Inflammatory macrophage treated with lipopolysaccharide for 1 hour (primary cell): ENCODE data around the gene RABGEF1.
"Not testable (repeated sequence)": the region's sequence is repeated elsewhere in the genome, so short reads cannot be mapped to it uniquely, and the experiment has no call there.

Experiments used
- DNase-seq, 2 donors: peaks; one replicate each; pipeline ENCODE4 v3.0.0-alpha.2; 2020 to 2022

Gene RABGEF1

DNA sequence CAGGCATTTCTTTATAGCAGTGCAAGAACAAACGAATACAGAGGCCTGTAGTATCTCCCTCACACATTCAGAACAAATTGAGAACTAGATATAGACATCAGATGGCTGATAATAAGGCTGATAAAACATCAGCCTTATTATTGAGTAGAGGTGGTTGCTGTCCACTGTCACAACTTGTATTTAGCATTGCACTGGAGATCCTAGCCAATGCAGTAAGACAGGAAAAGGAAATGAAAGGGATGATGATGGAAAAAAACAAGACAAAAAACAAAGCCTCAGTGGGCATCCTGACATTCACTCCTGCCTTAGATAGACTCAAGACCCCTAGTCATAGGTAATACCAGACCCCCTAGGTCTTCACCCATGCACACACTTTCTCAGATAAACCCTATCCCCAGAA, 4.7 kb upstream of the RABGEF1 start:
- no peak for DNase-seq

DNA sequence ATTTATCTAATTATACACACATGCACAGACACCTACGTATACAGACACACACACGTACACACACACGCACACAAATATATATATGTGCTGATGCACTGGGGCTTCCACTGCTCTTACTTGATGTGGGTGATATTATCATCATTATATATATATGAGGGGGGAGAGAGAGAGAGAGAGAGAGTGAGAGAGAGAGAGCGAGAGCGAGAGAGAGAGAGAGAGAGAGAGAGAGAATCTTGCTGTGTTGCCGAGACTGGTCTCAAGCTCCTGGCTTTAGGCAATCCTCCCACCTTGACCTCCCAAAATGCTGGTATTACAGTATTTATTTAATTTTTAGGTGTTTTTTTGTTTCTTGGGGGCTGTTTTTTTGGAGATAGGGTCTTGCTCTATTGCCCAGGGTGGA, 3.6 kb upstream of the RABGEF1 start:
- DNase-seq = no peak

DNA sequence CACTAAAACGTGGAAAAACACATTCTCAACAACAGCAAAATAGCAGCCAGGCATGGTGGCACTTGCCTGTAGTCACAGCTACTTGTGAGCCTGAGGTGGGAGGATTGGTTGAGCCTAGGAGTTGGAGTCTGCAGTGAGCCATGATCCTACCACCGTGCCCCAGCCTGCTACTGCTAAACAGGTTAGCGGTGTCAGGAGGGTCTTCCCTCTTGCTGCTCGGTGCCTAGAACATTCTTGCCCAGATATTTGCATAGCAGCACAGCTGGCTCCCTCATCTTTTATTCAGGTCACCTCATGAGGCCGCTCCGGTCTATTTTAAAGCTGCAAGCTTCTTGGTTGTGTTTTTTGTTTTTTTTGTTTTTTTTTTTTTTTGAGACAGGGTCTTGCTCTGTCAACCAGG, 2.9 kb upstream of the RABGEF1 start:
- DNase-seq = no peak

DNA sequence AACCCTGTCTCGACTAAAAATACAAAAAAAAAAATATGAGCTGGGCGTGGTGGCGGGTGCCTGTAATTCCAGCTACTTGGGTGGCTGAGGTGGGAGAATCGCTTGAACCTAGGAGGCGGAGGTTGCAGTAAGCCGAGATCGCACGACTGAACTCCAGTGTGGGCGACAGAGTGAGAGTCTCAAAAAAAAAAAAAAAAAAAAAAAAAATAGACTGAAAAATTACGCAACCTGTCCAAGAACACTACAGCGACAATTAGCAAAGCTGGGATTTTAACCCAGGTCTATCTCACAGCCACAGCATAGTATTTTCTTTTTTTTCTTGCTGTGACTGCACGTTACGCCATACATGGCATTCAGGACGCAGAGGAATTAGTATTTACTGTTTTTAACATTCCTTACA, 1.1 kb upstream of the RABGEF1 start:
- DNase-seq = peak; percentile 39 to 55

DNA sequence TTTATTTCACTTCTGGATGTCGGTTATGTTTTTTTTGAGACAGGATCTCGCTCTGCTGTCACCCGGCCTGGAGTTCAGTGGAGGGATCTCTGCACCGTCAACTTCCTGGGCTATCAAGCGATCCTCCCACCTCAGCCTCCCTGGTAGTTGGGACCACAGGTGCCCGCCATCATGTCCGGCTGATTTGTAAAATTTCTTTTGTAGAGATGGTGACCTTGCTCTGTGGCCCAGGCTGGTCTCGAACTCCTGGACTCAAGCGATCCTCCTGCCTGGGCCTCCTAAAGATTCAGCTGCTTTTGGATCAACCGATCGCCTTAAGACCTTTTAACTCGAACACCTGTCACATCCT, 606 bp upstream of the RABGEF1 start:
- no peak for DNase-seq

DNA sequence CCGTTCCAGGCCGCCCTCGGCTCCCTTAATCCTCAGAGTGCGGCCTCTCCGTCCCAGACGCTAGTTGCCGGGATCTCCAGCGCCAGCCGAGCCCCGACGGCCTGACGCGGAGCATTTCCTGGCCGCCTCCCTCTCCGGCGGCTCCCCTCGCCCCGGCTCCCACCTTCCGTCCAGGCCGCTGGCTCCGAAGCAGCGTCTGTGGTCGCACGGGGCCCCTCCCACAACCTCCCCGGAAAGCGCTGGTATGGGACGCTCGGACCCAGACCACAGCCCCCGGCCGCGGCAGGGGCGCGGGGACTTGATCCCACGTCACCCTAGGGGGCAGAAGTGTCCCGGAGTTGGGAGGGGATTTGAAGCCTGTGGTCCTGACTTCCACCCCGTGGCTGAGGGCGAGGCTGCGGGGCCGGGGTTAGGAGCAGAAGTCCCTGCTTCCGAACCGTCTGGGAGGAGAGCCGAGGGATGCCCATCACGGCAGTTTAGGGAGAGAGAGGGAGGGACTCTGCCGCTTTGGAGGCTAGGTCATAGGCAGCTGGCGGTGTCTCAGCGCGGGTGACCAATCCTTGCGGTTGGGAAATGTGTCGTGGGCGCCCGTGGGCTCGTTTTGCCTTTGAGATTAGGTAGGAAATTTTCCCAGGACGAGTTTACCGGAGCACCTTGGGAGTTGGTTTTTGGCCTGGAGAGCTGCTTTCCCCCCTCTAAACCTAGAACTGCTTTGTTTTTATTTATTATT, 612 bp downstream of the RABGEF1 start:
- peak; percentile 55 to 61 for DNase-seq

DNA sequence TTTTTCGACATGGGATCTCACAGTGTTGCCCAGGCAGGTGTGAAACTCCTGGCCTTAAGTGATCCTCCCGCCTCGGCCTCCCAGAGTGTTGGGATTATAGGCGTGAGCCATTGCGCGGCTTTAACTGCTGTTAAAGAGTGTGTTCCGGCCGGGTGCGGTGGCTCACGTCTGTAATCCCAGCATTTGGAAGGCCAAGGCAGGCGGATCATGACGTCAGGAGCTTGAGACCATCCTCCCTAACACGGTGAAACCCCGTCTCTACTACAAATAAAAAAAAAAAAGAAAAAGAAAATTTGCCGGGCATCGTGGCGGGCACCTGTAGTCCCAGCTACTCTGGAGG, 1.1 kb downstream of the RABGEF1 start:
- no peak for DNase-seq

DNA sequence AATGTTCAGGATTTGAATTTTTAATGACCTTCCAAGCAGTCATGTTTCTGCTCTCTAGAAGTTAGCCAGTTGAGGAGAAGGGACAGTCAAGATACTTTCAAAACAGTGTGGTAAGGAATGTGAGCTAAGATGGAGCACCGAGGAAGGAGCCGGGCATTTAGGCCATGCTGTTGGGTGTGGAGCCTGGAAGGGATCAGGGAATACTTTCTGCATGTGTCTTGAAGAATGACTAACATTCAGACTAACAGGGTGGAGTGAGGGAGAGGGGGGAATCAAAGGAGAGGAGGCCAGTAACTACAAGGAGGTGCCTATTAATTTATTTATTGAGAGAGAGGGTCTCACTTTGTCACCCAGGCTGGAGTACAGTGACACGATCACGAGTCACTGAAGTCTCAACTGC, 1.8 kb downstream of the RABGEF1 start:
- not testable (repeated sequence) for DNase-seq

DNA sequence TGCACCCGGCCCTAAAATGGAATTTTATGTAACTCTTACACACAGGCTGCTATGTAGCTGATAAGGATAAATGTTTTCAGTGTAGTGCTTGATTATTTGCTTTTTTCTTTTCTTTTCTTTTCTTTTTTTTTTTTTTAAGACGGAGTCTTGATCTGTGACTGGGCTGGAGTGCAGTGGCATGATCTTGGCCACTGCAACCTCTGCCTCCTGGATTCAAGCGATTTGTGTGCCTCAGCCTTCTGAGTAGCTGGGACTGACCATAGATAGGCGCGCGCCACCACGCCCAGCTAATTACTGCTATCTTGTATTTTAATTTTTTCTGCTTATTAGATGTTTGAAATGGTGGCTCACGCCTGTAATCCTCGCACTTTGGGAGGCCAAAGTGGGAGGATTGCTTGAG, 3.4 kb downstream of the RABGEF1 start:
- no peak for DNase-seq

DNA sequence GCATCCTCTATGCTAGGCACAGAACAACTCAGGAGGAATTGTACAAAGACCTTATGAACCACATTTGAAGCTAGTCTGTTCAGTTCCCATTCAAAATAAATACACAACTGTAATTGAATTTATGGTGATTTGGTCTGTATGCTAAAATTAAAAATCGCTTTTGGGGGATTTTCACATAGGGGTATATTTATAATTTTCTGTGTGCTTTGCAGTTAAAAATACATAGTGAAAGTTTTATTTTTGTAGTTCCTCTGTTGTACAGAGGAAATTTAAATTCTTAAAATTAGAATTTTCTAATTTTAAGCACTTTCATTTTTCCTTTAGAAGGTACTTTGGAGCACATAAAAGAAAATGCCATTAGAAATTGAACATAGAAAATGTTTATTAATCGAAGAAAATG, 6.9 kb downstream of the RABGEF1 start:
- no peak for DNase-seq

DNA sequence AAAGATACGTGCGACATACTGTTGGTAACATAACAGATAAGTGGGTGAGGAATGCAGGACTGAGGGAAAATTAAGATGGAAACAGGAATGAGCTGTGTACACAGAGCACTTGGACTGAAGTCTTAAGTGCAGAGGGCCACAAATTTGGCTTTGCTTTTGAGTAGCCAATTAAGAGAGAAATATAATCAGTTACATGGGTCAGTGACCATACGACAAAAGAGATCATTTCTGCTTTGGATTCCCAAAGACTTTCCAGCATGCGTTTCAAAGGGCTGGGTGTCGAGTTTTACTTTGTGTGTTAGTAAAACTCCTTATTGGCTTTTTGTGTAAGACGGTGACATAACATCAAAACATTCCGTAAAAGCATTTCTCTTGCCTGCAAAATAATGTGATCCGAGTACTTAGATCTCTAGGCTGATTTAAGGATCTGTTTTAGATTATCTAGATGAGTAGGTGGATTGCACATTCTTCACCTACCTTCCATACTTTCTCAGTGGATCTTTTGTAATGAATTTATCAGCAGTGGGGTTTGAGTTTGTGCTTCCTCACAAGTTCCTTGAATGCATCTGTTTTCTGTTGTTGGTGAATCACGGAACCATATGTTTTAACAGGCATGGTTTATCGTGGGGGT, 7.5 kb downstream of the RABGEF1 start:
- no peak for DNase-seq

DNA sequence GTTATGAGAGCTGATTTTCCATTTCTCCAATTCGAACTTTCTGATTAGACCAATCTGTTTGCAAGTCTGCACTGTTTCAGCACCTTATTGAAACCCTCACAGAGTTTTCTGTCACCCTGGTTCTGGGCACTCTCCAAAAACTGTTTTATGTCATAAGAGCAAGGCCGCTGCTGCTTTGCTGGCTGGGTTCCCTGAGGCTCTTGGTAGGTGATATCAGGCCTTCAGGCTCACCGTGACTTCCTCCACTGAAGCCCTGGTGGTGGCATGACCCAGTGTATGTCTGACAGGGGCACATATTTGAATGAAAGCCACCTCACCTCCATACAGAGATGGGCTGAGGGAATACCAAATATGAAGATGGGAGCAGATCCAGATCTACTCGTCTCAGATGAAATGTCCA, 8.3 kb downstream of the RABGEF1 start:
- no peak for DNase-seq

DNA sequence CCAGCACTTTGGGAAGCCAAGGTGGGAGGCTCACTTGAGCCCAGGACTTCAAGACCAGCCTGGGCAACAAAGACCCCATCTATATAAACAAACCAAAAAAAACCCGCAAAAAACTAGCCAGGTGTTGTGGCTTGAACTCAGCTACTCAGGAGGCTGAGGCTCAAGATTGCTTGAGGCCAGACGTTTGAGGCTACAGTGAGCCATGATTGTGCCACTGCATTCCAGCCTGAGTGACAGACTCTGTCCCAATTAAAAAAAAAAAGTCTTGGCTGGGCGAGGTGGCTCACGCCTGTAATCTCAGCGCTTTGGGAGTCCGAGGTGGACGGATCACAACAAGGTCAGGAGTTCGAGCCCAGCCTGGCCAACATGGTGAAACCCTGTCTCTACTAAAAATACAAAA, 11.4 kb downstream of the RABGEF1 start:
- DNase-seq = no peak

DNA sequence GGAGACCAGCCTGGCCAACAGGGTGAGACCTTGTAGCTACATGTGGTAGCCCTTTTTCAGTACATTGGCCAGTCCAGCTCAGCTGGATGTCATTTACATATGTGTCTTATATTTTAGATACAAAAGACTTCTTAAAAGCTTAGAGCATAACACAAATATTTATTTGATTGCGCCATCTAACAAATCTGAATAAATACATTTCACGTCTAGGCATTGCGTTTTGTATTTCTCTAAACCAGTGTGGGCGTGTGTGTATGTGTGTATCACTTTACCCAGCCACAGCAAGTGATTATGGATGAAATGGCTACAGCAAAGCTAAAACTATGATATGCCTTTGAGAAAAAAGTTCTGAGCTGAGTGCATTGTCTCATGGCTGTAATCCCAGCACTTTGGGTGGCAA, 14.0 kb downstream of the RABGEF1 start:
- DNase-seq = no peak

DNA sequence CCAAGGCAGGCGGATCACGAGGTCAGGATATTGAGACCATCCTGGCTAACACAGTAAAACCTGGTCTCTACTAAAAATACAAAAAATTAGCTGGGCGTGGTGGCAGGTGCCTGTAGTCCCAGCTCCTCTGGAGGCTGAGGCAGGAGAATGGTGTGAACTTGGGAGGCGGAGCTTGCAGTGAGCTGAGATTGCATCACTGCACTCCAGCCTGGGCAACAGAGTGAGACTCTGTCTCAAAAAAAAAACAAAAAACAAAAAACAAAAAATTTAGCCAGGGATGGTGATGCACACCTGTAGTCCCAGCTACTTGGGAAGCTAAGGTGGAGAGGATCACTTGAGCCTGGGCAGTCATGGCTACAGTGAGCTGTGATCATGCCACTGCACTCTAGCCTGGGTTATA, 14.5 kb downstream of the RABGEF1 start:
- DNase-seq = not testable (repeated sequence)

DNA sequence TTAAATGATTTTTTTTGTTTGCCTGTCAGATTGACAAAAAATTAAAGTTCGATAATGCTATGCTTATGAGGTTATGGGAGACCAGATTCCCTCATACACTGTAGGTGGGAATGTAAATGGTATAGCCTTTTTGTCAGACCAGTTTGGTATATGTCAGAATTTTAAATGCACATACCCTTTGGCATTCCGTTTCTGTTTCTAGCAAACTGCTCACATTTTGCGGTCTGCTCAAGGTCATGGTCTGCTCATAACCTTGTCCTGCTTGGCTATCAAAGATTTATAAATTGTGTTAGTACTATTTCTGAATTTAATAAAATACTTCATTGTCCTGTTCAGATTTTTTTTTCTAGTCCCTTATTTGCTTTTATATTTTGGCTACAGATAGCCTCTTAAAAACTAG, 15.7 kb downstream of the RABGEF1 start:
- DNase-seq = not testable (repeated sequence)

DNA sequence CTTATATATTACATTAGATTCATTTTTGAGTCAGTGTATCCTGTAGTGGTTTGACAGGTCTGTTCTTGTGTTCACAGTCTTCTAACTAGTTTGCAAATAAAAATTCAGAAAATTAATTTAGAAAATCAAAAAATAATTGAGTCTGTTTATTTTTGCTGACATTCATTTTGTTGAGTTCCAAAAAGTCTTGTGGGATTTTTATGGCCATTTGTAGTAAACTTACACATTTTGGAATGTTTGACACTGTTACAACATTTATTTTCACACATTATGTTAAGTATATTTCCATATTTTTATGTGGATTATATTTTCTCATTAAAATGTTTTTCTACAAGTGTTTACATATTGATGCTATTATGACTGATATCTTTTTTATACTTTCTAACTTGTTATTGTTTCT, 16.4 kb downstream of the RABGEF1 start:
- peak; percentile 35 to 67 for DNase-seq

DNA sequence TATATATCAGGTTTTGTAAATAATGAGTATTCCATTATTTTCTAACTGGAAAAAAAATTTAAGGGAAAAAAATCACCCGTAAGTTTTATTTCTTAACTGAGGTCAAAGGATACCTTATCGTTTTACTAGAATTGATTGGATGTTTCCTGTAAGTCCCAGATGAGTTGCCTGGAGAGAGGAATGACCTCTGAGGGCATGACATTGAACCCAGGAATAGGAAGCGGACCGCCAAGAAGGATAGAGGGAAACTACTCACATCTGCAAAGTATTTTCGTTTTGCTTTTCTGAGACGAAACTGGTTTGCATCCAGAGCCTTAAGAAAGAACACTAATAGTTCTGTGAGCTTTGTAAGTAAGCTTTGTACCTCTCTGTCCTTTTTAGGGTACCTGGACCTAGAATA, 17.4 kb downstream of the RABGEF1 start:
- DNase-seq = no peak

DNA sequence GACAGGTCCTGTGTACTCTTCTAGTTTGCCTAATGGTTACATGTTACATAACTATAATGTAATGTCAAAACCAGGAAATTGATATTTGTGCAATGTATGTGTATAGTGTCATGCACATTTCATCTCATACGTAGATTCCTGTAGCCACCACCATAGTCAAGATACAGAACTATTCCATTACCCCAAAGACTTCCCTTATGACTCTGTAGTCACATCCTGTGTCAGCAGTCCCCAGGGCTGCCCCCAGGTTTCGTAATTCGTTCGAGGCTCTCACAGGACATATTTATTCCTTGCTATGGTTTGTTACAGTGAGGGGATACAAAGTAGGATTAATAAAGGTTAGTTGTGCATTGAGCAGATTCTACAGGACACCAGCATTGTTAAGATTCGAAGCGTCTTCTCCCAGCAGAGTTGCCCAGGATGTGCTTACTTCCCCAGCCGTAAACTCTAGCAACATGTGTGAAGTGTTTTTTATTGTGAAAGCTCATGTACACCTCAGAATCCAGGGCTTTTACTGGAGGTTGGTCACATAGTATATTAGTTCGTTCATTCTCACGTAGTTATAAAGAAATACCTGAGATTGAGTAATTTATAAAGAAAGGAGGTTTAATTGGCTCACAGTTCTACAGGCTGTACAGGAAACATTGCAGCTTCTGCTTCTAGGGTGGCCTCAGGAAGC, 18.6 kb downstream of the RABGEF1 start:
- DNase-seq = peak; percentile 93 to 98

DNA sequence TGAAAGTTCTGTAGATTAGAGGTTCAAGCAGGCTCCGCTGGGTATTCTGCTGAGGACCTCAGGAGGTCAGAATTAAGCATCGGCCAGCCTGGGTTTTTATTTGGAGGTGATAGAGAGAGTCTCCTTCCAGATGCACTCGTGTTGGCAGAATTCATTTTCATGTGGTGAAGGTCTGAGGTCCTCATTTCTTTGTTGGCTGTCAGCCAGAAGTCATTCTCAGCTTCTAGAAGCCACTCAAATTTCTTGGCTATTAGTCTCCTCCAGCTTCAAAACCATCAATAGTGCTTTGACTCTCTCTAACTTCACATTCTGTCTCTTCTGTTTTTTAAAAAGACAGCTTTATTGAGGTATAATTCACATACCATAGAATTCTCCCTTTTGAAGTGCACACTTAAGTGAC, 22.6 kb downstream of the RABGEF1 start:
- DNase-seq = not testable (repeated sequence)

DNA sequence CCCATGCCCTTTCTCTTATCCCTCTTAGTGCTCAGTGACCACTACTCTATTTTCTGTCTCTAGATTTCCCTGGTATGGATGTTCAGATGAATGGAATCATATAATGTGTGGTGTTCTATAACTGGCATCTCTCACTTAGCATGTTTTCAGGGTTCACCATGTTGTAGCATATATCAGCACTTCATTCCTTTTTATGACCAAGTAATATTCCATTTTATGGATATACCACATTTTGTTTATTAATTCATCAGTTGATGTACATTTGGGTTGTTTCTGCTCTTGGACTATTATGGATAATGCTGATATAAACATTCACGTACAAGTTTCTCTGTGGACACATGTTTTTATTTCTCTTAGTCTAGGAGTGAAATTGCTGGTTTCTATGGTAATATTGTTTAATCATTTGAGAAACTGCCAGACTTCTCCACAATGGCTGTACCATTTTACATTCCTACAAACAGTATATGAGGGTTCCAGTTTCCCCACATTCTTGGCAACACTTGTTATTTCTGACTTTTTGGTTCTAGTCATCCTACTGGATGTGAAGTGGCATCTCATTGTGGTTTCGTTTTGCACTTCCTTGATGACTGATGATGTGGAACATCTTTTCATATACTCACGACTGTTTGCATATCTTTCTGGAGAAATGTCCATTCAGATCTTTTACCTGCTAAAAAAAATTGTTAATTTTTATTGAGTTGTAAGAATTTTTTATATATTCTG, 23.3 kb downstream of the RABGEF1 start:
- not testable (repeated sequence) for DNase-seq

DNA sequence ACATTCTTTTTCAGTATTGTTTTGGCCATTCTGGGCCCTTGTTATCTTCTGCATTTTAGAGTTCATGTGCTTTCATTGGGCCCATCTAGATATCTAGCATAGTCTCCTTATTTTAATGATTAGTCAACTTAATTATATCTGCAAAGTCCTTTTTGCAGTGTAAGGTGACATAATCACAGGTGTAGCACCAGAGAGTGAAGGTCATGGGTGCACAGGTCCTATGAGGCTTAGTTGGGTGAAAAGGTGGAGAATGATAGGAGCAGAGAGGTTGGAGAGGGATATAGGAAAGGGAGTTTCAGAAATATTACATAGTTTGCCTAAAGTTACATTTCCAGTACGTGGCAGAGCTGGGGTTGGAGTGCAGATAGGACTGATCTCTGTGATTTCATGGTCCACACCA, 24.4 kb downstream of the RABGEF1 start:
- not testable (repeated sequence) for DNase-seq

DNA sequence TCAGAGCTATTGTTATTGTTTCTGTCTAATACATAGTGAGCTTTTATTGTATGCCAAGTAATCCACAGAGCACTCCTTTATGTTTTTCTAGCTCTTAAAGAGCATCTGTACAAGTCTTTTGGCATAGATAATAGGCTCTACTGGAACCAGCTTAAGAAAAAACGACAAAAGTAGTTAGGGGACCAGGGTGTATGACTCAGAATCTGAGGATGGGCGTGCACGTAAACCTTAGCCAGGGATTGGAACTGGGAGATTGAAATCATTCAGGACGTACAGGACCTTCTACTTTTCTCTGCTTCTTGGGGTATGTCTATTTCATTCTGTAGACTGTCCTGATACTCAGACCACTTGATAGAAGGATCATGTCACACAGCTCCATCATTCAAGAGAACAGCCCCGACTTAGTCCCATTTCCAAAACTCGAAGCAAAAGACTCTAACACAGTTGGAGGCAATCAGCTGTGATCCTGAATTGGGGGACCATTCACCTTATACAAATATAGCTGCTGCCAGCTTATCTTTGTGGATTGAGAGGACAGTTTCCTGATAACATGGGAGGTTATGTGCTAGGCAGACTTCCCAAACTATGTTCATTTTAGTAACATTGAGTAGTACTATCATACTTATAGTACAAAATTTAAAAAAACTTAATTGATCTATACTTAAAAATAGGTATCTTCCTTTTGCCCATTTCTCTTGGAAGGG, 24.9 kb downstream of the RABGEF1 start:
- DNase-seq = not testable (repeated sequence)
